ENCODE data around the gene C3. TPM values are rescaled to one million over a fixed set of nuclear protein-coding genes. Genes with fewer than 3 reads are reported as not detected.
"Not testable (repeated sequence)": the region's sequence is repeated elsewhere in the genome, so short reads cannot be mapped to it uniquely, and the experiment has no call there.

The C3 gene
- polyA plus RNA-seq, 12 donors = 1.5 to 114 (median 5.4) TPM; not detected in 1

- DNase-seq = no peak
Measured at GRCh38 chr19:6713773-6714692, 6.4 kb downstream of the C3 start.

- no peak for DNase-seq
Measured at GRCh38 chr19:6712692-6713670, 7.5 kb downstream of the C3 start.

DNA sequence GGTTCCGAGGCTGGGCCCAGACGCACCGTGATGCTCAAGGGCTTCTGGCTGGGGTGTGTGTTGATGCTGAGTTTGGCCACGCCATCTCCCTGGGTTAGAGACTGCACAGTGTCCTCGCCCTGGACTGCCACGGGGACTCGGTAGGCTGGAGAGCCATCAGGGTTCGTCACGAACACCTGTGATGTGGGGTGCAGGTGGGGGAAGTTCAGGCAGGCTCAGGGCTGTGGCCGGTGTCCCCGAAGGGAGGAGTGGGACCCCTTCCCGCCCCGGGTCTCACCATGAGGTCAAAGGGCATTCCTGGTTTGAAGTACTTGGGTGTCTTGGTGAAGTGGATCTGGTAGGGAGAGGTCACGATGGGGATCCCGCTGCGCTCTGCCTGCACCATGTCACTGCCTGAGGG, 8.2 kb downstream of the C3 start:
- no peak for DNase-seq

- no peak for DNase-seq
Measured at GRCh38 chr19:6711605-6712004, 8.8 kb downstream of the C3 start.

DNA sequence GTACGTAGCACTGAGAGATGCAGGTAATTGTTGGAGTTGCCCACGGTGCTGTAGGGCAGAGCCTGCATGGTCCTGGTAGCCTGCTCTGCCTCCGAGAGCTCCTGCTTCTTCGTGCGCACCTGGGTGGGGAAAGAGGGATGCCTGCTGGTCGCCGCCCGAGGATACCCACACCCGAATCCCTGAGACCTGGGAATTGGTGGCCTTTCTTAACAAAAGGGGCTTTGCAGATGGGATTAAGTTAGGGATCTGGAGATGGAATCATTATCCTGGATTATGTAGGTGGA, 9.4 kb downstream of the C3 start:
- DNase-seq = no peak

GRCh38 chr19:6710273-6711077, 10.0 kb downstream of the C3 start:
- DNase-seq = no peak

GRCh38 chr19:6709549-6709948, 10.9 kb downstream of the C3 start:
- DNase-seq = no peak

DNA sequence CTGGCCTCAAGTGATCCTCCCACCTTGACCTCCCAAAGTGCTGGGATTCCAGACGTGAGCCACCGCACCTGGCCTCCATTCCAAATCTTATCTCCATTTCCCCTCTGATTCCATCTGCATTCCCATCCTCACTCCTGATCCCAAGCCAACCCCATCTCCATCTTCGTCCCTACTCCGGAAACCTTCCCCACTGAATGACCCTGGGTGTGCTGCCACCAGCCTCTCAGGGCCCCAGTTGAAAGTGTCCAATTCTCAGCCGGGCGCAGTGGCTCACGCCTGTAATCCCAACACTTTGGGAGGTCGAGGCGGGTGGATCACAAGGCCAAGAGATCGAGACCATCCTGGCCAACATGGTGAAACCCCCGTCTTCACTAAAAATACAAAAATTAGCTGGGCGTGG, 11.5 kb downstream of the C3 start:
- DNase-seq = not testable (repeated sequence)

GRCh38 chr19:6708346-6708745, 12.1 kb downstream of the C3 start:
- DNase-seq = no peak

GRCh38 chr19:6707658-6708018, 12.8 kb downstream of the C3 start:
- DNase-seq = no peak

DNA sequence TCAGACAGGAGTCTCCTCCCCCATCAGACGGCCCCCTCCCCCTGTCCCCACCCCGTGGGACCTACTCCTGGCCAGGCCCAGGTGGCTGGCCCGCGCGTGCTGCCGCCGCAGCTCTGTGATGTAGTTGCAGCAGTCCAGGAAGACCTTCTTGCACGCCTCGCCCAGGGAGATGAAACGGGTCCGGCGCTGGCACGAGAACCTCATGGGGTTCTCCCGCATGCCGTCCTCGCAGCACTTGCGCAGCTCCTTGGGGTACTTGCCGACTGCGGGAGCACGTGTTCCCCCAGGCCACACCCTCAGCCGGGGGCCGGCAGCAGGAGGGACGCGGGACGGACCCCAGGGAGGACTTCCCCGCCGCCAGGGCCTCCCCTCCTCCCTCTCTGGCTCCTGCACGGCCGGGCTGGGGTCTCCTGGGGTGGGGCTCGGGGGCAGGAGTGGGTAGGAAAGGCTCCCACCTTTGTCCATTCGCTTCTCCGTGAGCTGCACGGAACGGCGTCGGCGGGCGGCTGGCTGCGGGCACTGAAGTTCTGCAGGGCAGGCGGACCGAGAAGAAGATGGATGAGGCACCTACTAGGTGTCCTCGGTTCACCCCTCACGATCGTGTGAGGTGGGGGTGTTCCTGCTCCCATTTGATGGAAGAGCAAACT, 13.3 kb downstream of the C3 start:
- no peak for DNase-seq

GRCh38 chr19:6706633-6706958, 13.9 kb downstream of the C3 start:
- DNase-seq = no peak

GRCh38 chr19:6705931-6706632, 14.4 kb downstream of the C3 start:
- DNase-seq = no peak

DNA sequence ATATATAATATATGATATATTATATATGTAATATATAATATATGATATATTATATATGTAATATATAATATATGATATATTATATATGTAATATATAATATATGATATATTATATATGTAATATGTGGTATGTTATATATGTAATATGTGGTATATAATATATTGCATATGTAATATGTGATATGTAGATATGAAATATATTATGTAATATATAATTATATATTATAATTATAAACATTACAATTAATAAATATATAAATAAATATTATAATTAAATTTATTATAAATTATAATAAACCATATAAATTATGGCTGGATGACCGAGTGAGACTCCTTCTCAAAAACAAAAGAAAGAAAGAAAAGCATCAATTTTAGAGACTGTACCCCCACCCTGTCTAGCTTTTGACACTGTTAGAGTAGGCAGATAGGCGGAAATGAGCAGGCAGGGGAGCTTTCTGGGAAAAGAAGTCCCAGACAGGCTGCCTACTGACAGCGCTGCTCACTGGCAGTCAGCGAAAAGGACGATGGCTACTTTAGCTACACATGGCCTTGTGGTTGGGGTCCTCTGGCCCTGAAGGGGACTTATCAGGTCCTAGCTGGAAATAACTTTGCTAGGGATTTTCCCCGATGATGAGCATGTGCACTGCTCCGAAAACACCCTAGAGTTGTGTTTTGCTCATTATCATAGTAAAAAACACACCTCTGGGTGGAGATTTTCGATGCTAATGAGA, 19.7 kb downstream of the C3 start:
- DNase-seq = no peak

DNA sequence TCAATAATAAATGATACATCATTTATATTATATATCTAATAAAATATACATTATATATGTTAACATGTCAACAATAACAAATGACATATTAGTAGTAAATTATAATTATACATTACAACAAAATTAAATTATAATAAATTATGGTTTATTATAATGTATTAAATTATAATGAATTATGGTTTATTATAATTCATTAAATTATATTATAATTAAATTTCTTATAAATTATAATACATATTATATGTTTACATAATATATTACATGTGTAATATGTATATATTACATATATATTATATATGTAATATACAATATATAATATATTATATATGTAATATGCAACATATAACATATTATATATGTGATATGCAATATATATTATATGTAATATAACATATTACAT, 20.5 kb downstream of the C3 start:
- DNase-seq = no peak

GRCh38 chr19:6697291-6697690, 23.2 kb downstream of the C3 start:
- DNase-seq = no peak

DNA sequence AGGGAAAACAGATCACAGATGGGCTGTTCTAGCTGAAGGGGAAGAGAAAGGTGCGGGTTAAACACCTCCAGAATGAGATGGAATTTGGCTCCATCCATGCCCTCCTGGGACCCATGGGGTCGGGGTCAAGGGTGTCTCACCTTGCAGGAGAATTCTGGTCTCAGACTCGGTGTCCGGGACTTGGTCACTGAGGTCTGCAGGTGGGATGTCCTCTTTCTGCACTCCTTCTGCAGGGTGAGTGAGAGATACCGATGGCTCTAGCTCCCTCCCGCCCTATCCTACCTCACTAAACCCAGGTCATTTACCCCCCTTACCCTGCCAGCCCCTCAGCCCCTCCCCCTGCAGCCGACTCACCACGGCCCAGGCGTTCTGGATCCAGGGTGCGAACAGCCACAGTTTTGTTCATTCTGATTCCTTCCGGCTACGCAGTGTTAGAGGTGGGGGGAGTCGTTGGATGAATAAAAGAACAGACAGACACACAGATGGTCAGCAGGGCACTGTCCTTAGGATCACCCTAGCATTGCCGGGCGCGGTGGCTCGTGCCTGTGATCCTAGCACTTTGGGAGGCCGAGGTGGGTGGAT, 24.1 kb downstream of the C3 start:
- DNase-seq = no peak

- DNase-seq = no peak
Measured at GRCh38 chr19:6694147-6694815, 26.2 kb downstream of the C3 start.

GRCh38 chr19:6693681-6694080, 26.8 kb downstream of the C3 start:
- DNase-seq = no peak
